ENCODE measurements around the gene COMP. TPM values are rescaled to one million over a fixed set of nuclear protein-coding genes. Genes with fewer than 3 reads are reported as not detected.

The COMP gene
- total RNA-seq, 1 donor from 2014 or later, result not detected

- H3K4me3 ChIP-seq (ENCODE audit: low read depth, low read length), result no peak overlapping the region
- no peak for DNase-seq (ENCODE audit: low read depth)
- TF ChIP-seq CTCF (conservative IDR thresholded peaks at IDR 0.05; ENCODE audit: low read depth, low read length), result no peak
These were observed 45.9 kb downstream of the COMP start for GRCh38 chr19:18745012-18745735.

GRCh38 chr19:18743784-18744418 is 47.2 kb downstream of the COMP start:
- no peak overlapping the region for H3K4me3 ChIP-seq (ENCODE audit: low read depth, low read length)
- no peak for TF ChIP-seq CTCF (conservative IDR thresholded peaks at IDR 0.05; ENCODE audit: low read depth, low read length)
- DNase-seq (ENCODE audit: low read depth), result no peak

- DNase-seq (ENCODE audit: low read depth), result no peak
- no peak overlapping the region for H3K4me3 ChIP-seq (ENCODE audit: low read depth, low read length)
- TF ChIP-seq CTCF (conservative IDR thresholded peaks at IDR 0.05; ENCODE audit: low read depth, low read length), result no peak
These were observed 48.0 kb downstream of the COMP start for GRCh38 chr19:18742838-18743783.

GRCh38 chr19:18742324-18742723 is 48.8 kb downstream of the COMP start:
- no peak overlapping the region for H3K4me3 ChIP-seq (ENCODE audit: low read depth, low read length)
- no peak for DNase-seq (ENCODE audit: low read depth)
- TF ChIP-seq CTCF (conservative IDR thresholded peaks at IDR 0.05; ENCODE audit: low read depth, low read length), result no peak

GRCh38 chr19:18741124-18742121 is 49.7 kb downstream of the COMP start:
- H3K4me3 ChIP-seq (ENCODE audit: low read depth, low read length), result no peak overlapping the region
- TF ChIP-seq CTCF (conservative IDR thresholded peaks at IDR 0.05; ENCODE audit: low read depth, low read length), result no peak
- no peak for DNase-seq (ENCODE audit: low read depth)

All from epithelial cell of proximal tubule (primary cell).